Right kidney (tissue), 1 donor: ENCODE measurements around the gene CYP27C1.
A peak's percentile ranks its signal among the peaks of the same experiment; 100 is the strongest.
"Not testable (repeated sequence)": the region's sequence is repeated elsewhere in the genome, so short reads cannot be mapped to it uniquely, and the experiment has no call there.

Experiments
- DNase-seq: peaks from one replicate; pipeline ENCODE4 v3.0.0-alpha.2; 2016

Gene CYP27C1

GRCh38 chr2:127170021-127170420 is 50.1 kb downstream of the CYP27C1 start:
- no peak for DNase-seq

- no peak for DNase-seq
These were observed 50.9 kb downstream of the CYP27C1 start for GRCh38 chr2:127169066-127169660.

GRCh38 chr2:127166231-127166860 is 53.8 kb downstream of the CYP27C1 start:
- DNase-seq, result no peak

GRCh38 chr2:127165539-127165935 is 54.6 kb downstream of the CYP27C1 start:
- no peak for DNase-seq

- DNase-seq, result no peak
These were observed 55.1 kb downstream of the CYP27C1 start for GRCh38 chr2:127164761-127165538.

GRCh38 chr2:127163921-127164320 is 56.2 kb downstream of the CYP27C1 start:
- DNase-seq, result no peak

- not testable (repeated sequence) for DNase-seq
These were observed 57.1 kb downstream of the CYP27C1 start for GRCh38 chr2:127163090-127163406.

GRCh38 chr2:127162261-127163089 is 57.6 kb downstream of the CYP27C1 start:
- no peak for DNase-seq

GRCh38 chr2:127161176-127162136 is 58.6 kb downstream of the CYP27C1 start:
- no peak for DNase-seq

GRCh38 chr2:127160676-127161075 is 59.4 kb downstream of the CYP27C1 start:
- no peak for DNase-seq

GRCh38 chr2:127159543-127159942 is 60.6 kb downstream of the CYP27C1 start:
- no peak for DNase-seq

- no peak for DNase-seq
These were observed 61.3 kb downstream of the CYP27C1 start for GRCh38 chr2:127158614-127159290.

GRCh38 chr2:127157651-127158485 is 62.2 kb downstream of the CYP27C1 start:
- DNase-seq, result no peak

- no peak for DNase-seq
These were observed 63.0 kb downstream of the CYP27C1 start for GRCh38 chr2:127157114-127157513.

GRCh38 chr2:127155947-127156346 is 64.2 kb downstream of the CYP27C1 start:
- peak; percentile 52 for DNase-seq

- DNase-seq, result peak; percentile 47
These were observed 65.0 kb downstream of the CYP27C1 start for GRCh38 chr2:127155028-127155581.

GRCh38 chr2:127154396-127154795 is 65.7 kb downstream of the CYP27C1 start:
- DNase-seq, result no peak

GRCh38 chr2:127153691-127154158 is 66.4 kb downstream of the CYP27C1 start:
- no peak for DNase-seq

GRCh38 chr2:127150996-127151395 is 69.1 kb downstream of the CYP27C1 start:
- DNase-seq, result no peak

GRCh38 chr2:127149384-127149783 is 70.7 kb downstream of the CYP27C1 start:
- no peak for DNase-seq
